Measurements from ENCODE around the gene ATRIP.

DNA sequence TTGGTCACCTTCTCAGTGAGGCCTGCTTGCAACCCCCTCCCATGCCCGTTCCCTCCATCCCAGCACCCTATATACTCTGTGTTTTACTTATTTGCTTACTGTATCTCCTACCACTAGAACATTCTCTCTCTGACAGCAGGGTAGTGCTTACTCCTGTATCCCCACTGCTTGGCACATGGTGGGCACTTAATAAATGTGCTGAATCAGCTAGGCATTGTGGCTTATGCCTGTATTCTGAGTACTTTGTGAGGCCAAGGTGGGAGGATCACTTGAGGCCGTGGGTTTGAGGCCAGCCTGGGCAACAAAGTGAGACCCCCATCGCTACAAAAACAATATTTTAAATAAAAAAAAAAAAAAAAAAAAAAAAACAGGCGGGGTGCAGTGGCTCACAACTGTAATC lies 65.0 kb downstream of the ATRIP start:
- TF ChIP-seq, protein P1, sequence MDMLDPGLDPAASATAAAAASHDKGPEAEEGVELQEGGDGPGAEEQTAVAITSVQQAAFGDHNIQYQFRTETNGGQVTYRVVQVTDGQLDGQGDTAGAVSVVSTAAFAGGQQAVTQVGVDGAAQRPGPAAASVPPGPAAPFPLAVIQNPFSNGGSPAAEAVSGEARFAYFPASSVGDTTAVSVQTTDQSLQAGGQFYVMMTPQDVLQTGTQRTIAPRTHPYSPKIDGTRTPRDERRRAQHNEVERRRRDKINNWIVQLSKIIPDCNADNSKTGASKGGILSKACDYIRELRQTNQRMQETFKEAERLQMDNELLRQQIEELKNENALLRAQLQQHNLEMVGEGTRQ (IDR thresholded peaks at IDR 0.05; ENCODE audit: borderline replicate concordance, low read depth, low read length) = no peak
- TF ChIP-seq, protein P2, sequence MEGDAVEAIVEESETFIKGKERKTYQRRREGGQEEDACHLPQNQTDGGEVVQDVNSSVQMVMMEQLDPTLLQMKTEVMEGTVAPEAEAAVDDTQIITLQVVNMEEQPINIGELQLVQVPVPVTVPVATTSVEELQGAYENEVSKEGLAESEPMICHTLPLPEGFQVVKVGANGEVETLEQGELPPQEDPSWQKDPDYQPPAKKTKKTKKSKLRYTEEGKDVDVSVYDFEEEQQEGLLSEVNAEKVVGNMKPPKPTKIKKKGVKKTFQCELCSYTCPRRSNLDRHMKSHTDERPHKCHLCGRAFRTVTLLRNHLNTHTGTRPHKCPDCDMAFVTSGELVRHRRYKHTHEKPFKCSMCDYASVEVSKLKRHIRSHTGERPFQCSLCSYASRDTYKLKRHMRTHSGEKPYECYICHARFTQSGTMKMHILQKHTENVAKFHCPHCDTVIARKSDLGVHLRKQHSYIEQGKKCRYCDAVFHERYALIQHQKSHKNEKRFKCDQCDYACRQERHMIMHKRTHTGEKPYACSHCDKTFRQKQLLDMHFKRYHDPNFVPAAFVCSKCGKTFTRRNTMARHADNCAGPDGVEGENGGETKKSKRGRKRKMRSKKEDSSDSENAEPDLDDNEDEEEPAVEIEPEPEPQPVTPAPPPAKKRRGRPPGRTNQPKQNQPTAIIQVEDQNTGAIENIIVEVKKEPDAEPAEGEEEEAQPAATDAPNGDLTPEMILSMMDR (IDR thresholded peaks at IDR 0.05) = no peak
- no peak for TF ChIP-seq GABPA (IDR thresholded peaks at IDR 0.05; ENCODE audit: low read depth)
- TF ChIP-seq, protein P3, sequence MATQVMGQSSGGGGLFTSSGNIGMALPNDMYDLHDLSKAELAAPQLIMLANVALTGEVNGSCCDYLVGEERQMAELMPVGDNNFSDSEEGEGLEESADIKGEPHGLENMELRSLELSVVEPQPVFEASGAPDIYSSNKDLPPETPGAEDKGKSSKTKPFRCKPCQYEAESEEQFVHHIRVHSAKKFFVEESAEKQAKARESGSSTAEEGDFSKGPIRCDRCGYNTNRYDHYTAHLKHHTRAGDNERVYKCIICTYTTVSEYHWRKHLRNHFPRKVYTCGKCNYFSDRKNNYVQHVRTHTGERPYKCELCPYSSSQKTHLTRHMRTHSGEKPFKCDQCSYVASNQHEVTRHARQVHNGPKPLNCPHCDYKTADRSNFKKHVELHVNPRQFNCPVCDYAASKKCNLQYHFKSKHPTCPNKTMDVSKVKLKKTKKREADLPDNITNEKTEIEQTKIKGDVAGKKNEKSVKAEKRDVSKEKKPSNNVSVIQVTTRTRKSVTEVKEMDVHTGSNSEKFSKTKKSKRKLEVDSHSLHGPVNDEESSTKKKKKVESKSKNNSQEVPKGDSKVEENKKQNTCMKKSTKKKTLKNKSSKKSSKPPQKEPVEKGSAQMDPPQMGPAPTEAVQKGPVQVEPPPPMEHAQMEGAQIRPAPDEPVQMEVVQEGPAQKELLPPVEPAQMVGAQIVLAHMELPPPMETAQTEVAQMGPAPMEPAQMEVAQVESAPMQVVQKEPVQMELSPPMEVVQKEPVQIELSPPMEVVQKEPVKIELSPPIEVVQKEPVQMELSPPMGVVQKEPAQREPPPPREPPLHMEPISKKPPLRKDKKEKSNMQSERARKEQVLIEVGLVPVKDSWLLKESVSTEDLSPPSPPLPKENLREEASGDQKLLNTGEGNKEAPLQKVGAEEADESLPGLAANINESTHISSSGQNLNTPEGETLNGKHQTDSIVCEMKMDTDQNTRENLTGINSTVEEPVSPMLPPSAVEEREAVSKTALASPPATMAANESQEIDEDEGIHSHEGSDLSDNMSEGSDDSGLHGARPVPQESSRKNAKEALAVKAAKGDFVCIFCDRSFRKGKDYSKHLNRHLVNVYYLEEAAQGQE (IDR thresholded peaks at IDR 0.05; ENCODE audit: low read depth, low read length) = no peak
- no peak for TF ChIP-seq EP300 (IDR thresholded peaks at IDR 0.05; ENCODE audit: borderline replicate concordance in 1 of 2, low read depth in 1 of 2, low read length in 1 of 2)
